ENCODE measurements around the gene GLYR1.
A peak's percentile ranks its signal among the peaks of the same experiment; 100 is the strongest.

The GLYR1 gene

DNA sequence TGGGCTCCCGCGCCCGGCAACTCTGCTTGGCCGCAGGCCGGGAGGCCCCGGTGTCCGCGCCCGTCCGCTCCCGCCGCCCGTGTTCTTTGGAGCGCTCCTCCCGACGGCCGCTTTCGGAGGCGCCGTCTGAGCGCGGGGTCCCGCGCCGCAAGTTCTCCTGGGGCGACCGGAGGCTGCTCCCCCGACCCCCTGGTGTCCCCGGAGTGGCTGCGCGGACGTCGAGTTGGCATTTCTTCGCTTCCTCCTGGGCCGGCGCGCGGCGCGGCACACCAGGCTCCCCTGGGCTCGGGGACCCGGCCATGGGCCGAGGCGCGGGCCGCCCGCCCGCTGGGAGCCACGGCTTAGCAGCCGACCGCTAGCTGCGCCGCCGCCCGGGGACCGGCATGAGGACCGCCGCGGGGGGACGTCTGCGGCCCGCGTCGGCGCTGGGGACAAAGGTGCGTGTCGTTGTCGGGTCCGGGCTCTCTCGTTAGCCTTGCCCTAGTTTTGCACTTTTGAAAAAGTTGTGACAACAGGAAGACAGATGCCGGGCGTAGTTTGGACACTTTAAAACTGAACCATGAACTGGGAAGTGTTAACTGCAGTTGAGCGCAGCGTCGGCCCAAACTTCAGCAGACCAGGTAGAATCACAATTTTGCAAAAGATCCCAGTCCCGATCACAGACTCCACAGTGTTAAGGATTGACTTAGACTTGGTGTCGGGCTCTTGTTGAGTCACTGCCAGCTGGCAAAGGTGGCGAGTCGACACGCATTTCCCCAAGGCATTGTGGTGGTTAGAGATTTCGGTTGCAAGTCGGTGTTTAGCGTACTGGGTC, 893 bp upstream of the GLYR1 start (continued):
- TF ChIP-seq, protein P1, sequence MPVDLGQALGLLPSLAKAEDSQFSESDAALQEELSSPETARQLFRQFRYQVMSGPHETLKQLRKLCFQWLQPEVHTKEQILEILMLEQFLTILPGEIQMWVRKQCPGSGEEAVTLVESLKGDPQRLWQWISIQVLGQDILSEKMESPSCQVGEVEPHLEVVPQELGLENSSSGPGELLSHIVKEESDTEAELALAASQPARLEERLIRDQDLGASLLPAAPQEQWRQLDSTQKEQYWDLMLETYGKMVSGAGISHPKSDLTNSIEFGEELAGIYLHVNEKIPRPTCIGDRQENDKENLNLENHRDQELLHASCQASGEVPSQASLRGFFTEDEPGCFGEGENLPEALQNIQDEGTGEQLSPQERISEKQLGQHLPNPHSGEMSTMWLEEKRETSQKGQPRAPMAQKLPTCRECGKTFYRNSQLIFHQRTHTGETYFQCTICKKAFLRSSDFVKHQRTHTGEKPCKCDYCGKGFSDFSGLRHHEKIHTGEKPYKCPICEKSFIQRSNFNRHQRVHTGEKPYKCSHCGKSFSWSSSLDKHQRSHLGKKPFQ (tag by site-specific recombination; IDR thresholded peaks at IDR 0.05) = no peak
- no peak for TF ChIP-seq ZNF76 (tag by site-specific recombination; IDR thresholded peaks at IDR 0.05; ENCODE audit: borderline replicate concordance, low read depth)
- TF ChIP-seq ZEB2 (tag by site-specific recombination; IDR thresholded peaks at IDR 0.05) = 0 out of 2 replicates have a peak, but pooled peaks have one; percentile 6
- no peak for TF ChIP-seq GLI4 (tag by site-specific recombination; IDR thresholded peaks at IDR 0.05)
- no peak for TF ChIP-seq ZNF621 (tag by site-specific recombination; IDR thresholded peaks at IDR 0.05)
- no peak for TF ChIP-seq ZNF292 (tag by site-specific recombination; IDR thresholded peaks at IDR 0.05; ENCODE audit: borderline replicate concordance, low read depth)
- no peak for TF ChIP-seq ZNF146 (tag by site-specific recombination; IDR thresholded peaks at IDR 0.05)
- no peak for TF ChIP-seq GLI2 (tag by site-specific recombination; IDR thresholded peaks at IDR 0.05; ENCODE audit: borderline replicate concordance, low read depth)
- TF ChIP-seq ZNF423 (tag by site-specific recombination; IDR thresholded peaks at IDR 0.05) = no peak
- no peak for TF ChIP-seq ZNF426 (tag by site-specific recombination; IDR thresholded peaks at IDR 0.05)
- no peak for TF ChIP-seq ZNF350 (tag by site-specific recombination; IDR thresholded peaks at IDR 0.05)
- TF ChIP-seq ZNF114 (tag by site-specific recombination; IDR thresholded peaks at IDR 0.05) = no peak
- TF ChIP-seq SCRT1 (tag by site-specific recombination; IDR thresholded peaks at IDR 0.05; ENCODE audit: borderline replicate concordance) = no peak
- TF ChIP-seq BCL11B (tag by site-specific recombination; IDR thresholded peaks at IDR 0.05; ENCODE audit: low read depth) = no peak

DNA sequence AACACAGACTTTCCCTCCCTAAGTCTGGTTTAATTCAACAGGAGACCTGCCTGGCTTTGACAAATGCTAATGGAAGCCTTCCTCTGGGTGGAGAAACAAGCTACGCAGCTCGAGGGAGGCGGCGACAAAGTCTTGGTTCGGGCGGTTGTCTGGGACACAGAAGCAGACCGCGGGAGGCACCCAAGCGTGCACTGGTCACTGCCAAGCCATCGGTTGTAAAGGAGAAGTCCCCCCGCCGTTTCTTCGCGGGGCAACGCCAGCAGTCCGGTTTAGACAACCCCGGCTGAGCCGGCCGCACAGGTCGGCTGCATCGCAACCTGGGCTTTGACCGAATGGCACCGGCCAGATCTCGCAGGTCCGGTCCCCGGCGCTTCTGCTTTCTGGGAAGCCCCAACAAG, 586 bp downstream of the GLYR1 start:
- no peaks in the 10 kb centered on the region for H3K9me3 ChIP-seq (ENCODE audit: control insufficient read depth, insufficient read depth, low read depth, low read length)
- peak overlapping the region; percentile 98 for H3K4me3 ChIP-seq (ENCODE audit: low read depth, low read length)
- POLR2A ChIA-PET = interaction anchor here (0.5 to 2.8 kb wide), 13 partner anchors 8 to 375 kb away, joined by 3 to 8 read pairs (median 4); partner anchors contain the start of genes ANKS3, DNAAF8, SEC14L5 and ZNF500
- H3K4me1 ChIP-seq (ENCODE audit: control insufficient read depth, insufficient read depth, low read length) = peaks cover 11% of the 10 kb centered on the region
- peak overlapping the region; percentile 78 for H3K27ac ChIP-seq (ENCODE audit: extremely low read depth, low read depth, low read length)
- CTCF ChIA-PET = interaction anchor here (1.1 kb wide), 1 partner anchor 109 kb away, joined by 3 read pairs; no protein-coding TSS in a partner anchor
- H3K36me3 ChIP-seq (ENCODE audit: control insufficient read depth in 2 of 2, insufficient read depth in 1 of 2, low read length in 2 of 2) = peaks cover 23 to 41% of the 10 kb centered on the region in 2 experiments
- TF ChIP-seq SP3 (tag by site-specific recombination; IDR thresholded peaks at IDR 0.05) = no peak
- TF ChIP-seq ZNF155 (tag by site-specific recombination; IDR thresholded peaks at IDR 0.05) = no peak
- TF ChIP-seq, protein P2, sequence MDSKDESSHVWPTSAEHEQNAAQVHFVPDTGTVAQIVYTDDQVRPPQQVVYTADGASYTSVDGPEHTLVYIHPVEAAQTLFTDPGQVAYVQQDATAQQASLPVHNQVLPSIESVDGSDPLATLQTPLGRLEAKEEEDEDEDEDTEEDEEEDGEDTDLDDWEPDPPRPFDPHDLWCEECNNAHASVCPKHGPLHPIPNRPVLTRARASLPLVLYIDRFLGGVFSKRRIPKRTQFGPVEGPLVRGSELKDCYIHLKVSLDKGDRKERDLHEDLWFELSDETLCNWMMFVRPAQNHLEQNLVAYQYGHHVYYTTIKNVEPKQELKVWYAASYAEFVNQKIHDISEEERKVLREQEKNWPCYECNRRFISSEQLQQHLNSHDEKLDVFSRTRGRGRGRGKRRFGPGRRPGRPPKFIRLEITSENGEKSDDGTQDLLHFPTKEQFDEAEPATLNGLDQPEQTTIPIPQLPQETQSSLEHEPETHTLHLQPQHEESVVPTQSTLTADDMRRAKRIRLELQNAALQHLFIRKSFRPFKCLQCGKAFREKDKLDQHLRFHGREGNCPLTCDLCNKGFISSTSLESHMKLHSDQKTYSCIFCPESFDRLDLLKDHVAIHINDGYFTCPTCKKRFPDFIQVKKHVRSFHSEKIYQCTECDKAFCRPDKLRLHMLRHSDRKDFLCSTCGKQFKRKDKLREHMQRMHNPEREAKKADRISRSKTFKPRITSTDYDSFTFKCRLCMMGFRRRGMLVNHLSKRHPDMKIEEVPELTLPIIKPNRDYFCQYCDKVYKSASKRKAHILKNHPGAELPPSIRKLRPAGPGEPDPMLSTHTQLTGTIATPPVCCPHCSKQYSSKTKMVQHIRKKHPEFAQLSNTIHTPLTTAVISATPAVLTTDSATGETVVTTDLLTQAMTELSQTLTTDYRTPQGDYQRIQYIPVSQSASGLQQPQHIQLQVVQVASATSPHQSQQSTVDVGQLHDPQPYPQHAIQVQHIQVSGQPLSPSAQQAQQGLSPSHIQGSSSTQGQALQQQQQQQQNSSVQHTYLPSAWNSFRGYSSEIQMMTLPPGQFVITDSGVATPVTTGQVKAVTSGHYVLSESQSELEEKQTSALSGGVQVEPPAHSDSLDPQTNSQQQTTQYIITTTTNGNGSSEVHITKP (tag by site-specific recombination; IDR thresholded peaks at IDR 0.05) = peak; percentile 63
- peak; percentile 51 for TF ChIP-seq SP2 (tag by site-specific recombination; IDR thresholded peaks at IDR 0.05)
- TF ChIP-seq SETDB1 (IDR thresholded peaks at IDR 0.05; ENCODE audit: insufficient read length, low read length) = no peak
- TF ChIP-seq ZNF311 (tag by site-specific recombination; IDR thresholded peaks at IDR 0.05; ENCODE audit: borderline replicate concordance) = no peak
- TF ChIP-seq ZNF654 (tag by site-specific recombination; IDR thresholded peaks at IDR 0.05; ENCODE audit: low read depth) = no peak
- no peak for TF ChIP-seq ZNF266 (tag by site-specific recombination; IDR thresholded peaks at IDR 0.05; ENCODE audit: low read depth)
- TF ChIP-seq, protein P3, sequence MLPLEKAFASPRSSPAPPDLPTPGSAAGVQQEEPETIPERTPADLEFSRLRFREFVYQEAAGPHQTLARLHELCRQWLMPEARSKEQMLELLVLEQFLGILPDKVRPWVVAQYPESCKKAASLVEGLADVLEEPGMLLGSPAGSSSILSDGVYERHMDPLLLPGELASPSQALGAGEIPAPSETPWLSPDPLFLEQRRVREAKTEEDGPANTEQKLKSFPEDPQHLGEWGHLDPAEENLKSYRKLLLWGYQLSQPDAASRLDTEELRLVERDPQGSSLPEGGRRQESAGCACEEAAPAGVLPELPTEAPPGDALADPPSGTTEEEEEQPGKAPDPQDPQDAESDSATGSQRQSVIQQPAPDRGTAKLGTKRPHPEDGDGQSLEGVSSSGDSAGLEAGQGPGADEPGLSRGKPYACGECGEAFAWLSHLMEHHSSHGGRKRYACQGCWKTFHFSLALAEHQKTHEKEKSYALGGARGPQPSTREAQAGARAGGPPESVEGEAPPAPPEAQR (tag by site-specific recombination; IDR thresholded peaks at IDR 0.05) = no peak
- TF ChIP-seq ZNF114 (tag by site-specific recombination; IDR thresholded peaks at IDR 0.05) = no peak
- no peak for TF ChIP-seq ZNF248 (tag by site-specific recombination; IDR thresholded peaks at IDR 0.05)
- no peak for TF ChIP-seq ZNF48 (tag by site-specific recombination; IDR thresholded peaks at IDR 0.05)
- TF ChIP-seq ZNF391 (tag by site-specific recombination; IDR thresholded peaks at IDR 0.05; ENCODE audit: borderline replicate concordance, low read depth) = no peak
- TF ChIP-seq ZNF510 (tag by site-specific recombination; IDR thresholded peaks at IDR 0.05; ENCODE audit: insufficient replicate concordance) = no peak
- TF ChIP-seq ZBTB20 (tag by site-specific recombination; IDR thresholded peaks at IDR 0.05) = no peak
- no peak for TF ChIP-seq KLF10 (tag by site-specific recombination; IDR thresholded peaks at IDR 0.05)
